Stimulated activated naive CD4-positive, alpha-beta T cell treated with Interleukin-2 at 50 U/mL for 16 hours (primary cell): ENCODE data around the gene LELP1.
"Not testable (repeated sequence)": the region's sequence is repeated elsewhere in the genome, so short reads cannot be mapped to it uniquely, and the experiment has no call there.

Experiments used
- DNase-seq: peaks from one replicate; lab custom pipeline; 2025; lab: John Stamatoyannopoulos, UW

LELP1 gene

DNA sequence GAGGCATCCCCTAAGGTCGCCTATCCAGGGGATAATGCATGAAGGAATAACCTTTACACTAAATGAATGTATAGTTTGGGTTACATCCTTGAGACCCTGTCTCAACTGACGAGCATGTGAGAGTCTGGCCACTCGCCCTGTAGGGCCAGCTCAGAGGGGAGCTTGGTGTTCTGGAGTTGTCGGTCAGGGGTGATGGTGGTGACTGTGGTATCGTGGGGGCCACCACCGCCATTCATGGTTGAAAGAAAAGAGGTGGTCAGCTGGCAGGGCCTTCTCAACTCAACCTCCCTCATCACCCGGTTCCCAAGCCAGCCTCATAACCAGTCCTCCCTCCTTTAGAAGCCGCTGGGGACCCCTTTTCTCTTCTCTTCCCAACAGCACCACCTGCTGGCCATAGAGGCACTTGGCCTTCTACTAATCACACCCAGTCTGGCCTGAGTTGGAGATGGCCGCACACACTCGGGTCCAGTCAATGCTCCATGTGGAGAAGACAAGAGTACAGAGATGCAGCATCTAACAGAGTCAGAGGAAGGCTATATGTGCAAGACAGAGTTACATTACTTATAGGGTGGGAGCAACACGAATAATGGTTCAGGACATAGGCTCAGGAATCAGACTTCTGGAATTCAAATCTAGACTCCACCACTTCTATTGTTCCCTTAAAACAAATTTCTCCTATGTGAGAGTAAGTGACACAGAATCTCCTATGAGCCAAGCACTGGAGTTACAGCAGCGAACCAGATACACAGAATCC, 26.0 kb downstream of the LELP1 start:
- not testable (repeated sequence) for DNase-seq

DNA sequence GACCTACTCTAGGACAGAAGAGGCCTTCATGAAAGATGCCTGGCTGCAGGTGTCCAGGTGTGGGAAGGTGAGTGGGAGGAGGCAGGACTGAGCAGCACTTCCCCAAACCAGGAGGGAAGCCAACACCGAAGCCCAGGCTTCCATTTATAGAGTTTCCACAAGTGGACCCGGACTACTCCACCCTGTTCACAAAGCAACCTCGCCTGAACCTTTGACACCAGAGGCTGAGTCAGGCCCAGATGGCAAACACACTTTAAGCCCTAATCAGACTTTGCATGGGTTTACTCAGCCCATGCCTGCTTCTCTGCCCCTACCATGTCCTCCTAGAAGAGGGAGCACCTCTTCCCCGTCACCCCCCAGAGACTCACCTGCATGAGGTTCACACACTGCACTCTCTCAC, 28.1 kb downstream of the LELP1 start:
- DNase-seq: no peak

DNA sequence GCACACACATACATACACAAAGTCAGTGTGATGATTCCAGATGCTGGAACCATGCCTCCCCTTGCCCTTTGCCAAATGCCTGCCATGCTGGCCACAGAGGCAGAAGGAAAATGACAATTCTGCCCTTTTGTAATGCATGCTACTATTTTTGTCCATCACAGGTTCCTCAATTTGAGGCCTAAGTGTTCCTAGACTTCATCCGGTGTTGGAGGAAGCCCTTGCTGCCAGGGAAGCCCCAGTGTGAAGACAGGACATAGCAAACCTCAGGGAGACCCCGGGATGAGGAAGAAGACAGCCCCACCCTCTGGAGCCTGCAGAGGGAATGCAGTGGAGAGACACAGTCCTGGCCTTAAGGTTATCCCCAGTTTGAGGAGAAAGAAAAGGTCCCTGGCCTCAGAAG, 28.6 kb downstream of the LELP1 start:
- DNase-seq: no peak

DNA sequence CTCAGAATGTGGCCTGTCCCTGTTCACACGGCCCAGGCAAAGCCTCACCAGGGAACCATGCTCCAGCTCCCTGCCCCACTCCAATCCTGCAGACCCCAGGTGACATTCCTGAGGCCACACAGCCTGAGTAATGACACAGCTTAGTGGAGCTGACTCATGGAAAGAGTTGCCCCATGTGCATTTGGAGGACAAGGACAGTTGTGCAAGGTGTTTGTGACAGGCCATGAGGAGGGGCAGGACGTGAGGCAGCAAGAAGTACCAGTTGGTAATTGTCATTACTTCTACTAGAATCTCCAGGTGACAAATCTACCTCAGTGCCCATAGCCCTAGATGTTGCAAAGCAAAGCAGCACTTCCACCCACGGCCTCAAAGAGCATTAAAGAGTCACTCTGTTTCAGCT, 29.3 kb downstream of the LELP1 start:
- DNase-seq: no peak

DNA sequence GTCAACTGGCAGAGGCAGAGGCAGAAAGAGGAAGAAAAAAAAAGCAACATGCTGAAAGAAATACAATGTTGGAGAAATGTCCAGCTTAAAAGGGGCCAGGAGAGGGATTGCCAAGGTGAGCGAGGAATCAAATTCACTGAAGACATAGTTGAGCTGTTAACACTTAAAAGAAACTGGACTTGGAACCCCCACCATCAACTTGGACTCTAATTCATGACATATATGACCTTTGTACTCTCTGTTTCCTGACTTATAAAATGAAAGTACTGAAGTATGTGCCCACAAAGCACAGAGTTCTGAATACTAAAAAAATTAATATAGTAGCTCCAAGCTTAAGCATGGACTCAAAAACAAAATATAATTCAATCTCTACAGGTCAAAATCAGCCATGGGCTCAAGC, 30.2 kb downstream of the LELP1 start:
- DNase-seq: no peak

DNA sequence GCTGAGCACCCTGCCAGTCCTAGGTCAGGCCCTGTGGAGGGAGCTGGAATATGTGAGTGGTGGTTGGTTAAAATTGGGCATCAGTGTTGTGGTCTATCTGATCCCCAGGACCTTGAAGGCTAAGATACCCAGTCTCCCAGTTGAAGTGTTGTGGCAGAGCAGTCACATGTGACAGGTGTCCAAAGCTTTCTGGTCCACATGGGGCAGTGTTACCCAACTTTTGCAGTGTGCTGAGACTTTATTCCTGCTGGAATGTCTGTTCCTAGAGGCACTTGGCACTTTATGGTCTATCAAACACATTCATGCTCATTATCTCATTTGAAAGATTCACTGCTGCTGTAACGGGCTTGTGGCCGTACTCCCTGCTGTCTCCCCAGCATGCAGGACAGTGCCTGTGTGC, 35.3 kb downstream of the LELP1 start:
- no peak for DNase-seq

DNA sequence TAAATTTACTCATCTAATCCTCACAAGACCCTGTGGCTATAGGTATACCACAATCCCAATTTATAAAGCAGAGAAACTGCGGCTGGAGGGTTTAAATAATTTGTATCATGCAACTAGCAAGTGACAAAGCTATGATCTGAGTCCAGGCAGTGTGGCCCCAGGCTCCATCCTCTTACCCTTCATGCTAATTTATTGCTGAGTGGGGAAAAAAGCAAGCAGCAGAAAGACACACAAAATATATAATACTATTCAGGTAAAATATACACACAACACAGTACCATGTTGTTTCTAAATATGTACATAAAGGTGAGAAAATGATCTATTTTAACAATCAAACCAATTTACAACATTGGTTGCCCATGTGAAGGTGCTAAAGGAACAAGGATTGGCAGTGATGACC, 38.9 kb downstream of the LELP1 start:
- no peak for DNase-seq

DNA sequence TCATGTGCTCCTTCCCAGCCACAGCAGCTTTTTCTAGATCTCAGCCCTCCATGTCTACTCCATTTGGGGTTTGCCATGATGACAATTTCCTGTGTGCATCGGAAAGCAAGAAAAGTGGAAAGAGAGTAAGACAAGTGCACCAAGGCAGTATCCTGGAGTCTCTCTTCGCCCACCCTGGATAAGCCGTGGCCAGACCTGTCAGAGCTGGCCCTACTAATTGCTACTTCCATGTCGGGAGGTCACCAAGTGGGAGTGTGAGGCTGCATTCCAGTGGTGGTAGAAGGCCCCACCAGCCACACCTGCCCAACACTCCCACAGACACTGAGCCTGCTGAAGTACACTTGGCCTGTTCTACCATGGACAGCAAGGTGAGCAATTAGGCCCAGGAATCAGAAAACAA, 42.2 kb downstream of the LELP1 start:
- DNase-seq: no peak

DNA sequence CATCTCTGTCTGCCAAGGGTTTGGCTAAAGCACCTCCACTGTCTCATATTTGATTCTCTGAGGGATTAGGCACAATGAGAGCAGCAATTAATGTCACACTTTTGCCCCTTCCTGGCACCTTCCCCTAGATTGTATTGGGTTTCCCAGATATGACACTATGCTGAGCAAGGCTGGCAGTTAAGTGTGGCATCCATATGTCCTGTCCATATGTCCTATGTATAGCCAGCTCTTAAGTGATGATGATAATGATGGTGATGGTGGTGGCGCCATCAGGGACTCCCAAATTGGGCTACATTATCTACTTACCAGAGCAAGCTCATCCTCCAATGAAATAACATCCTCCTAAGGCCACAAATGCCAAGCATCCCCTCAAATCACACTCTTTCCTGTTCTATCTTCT, 42.8 kb downstream of the LELP1 start:
- DNase-seq: no peak

DNA sequence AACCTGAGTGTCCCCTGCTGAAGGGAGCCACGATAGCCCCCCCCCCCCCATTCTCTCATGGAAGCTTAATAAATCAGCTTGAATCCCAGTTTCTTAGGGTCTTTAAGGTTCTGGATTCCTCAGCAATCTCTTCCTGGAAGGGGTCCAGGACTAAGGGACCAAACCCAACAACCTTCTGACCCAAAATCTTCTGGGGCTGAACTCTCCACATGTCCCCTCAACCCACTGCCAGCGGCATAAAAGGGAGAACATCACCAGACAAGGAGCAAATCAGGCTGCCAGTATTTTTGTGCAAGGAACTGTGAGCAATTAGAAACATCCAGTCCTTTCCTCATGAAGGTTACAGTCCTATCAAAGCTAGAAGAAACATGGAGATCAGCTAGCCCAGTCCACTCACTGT, 43.6 kb downstream of the LELP1 start:
- DNase-seq: no peak

DNA sequence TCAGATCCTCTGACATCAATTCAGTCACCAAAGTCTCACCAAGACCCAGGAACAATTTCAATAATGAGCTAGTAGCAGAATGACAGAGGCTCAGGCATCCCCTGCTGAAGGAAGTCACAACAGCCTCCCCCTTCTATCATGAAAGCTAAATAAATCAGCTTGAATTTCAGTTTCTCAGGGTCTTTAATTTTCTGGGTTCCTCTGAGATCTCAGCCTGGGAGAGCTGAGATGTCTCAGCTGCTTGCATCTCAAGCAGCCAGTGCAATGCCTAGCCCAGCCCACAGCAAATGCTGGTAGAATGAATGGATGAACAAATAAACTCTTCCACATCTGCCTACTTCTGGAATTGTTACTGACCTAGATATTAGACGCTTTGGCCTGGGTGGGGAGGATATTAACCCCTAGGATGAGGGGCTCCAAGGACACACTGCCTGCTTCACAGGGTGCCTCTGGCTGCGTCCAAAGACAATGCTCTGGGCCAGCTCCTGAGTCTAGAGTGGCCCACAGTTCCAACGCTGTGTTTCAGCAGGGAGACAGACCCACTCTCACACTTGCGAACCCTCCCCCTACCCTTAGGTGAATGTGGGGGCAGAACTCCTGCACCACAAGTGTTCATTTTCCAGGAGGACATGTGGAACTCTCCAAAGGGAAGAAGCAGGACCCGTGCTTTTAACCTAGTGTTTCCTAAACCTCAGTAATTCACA, 45.1 kb downstream of the LELP1 start:
- no peak for DNase-seq

DNA sequence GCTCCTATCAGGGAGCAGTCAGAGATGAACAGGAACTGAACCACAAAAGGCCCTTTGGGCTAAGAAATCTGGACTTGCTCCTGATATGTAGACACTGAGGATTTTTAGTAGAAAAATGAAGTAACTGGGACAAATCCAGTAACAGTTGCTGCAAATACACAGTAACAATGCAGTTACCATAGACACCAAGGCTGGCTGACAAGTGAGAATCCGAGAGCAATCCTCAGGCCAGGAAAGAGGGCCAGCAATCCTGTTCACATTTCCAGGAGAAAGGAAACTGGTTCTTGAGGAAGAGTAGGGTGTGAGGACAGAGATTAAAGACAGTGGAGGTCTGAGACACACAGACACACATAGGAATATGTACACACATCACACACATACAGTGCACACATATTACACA, 46.9 kb downstream of the LELP1 start:
- no peak for DNase-seq

DNA sequence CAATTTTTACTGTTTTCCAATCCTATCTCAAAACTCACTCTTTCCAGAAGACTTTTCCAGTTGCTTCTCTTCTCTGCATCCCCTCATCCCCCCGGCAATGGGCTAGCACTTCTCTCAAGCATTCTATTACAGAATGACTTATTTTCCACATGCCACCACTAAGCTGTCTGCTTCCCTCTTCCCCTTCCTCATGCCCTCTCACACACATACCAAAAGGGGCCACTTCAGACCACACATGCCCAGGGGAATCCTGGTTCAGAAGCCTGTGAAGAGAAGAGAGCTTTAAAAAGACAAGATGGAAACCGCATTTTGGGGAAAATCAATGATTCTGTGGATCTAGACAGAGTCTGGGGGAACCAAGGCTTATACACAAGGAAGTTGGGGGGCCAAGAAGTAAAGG, 47.9 kb downstream of the LELP1 start:
- DNase-seq: no peak

DNA sequence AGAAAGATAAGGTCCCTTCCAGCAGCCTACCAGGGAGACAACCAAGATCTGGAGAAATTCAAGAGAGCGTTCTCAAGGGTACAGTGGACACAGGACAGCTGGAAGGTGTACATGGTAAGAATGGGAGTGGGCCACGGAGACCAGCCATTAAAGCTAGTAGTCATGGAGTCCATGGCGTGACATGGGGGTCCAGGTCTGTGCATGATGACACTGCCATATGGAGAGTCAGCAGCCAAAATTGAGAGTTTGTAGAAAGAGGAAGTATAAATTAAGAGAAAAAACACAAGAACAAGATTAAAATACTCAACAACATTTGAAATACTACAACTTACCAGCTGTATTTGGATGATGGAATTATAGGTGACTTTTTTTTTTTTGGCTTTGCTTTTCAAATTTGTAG, 48.3 kb downstream of the LELP1 start:
- DNase-seq: no peak

DNA sequence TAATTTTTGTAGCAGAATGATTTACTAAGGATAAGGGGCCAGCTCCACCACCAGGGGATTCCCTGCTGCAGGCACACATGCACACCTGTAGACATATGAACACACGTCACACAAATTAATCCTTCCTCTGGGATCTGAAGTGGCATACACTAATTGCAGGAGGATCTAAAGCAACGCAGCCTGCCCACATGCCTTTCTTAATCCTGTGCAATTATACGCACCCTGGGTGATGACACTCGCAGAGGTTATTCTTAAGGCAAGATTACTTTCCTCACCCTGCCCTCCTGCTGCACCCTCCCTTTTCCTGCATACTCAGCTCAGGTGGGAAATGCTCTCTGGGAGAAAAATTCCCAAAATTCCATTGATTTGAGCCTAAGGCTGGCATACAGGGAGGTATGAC, 48.8 kb downstream of the LELP1 start:
- no peak for DNase-seq

DNA sequence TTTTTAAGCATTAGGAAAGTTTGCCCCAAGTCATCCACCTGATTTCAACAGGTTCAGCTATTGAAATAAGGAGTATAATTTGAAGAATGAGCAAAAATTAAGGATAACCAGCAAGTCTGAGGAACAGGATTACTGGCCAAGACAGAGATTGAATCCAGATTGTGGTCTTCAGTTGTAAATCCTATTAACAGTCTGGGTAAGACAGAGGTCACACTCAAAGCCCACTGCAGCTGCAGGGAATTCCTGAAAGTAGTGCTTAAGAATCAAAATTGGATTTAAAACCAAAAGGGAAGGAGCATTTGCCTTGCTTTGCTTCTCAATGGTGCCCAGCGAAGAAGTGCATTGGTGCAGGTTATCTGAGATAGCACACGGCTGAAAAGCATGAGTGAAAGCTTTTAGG, 49.8 kb downstream of the LELP1 start:
- DNase-seq: no peak

DNA sequence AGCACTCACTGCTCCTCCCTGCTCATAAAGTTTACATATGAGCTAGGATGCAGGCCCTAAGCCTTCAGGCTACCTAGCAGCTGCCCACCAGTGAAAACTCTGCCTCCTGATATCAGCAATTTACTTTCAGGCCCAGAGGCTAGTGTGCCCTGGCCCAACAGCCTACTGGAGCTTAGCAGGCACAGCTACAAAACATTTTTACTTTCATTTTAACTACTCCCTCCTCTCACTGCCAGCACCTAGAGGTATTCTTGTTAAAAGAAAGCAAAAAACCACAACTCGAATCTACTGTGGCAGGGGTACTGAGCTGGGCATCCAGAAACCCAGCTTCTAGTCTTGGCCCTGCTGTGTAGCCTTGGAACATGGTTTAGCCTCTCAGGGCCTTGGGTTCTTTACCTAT, 50.5 kb downstream of the LELP1 start:
- no peak for DNase-seq
